Uterus (tissue), 4 donors: ENCODE measurements around the gene KRT8. TPM values are rescaled to one million over a fixed set of nuclear protein-coding genes. Genes with fewer than 3 reads are reported as not detected.

Experiments used
- DNase-seq, 2 donors: peaks; one replicate each; pipeline ENCODE4 v3.0.0-alpha.2; 2019 to 2020
- H3K27ac ChIP-seq, 2 donors: fragments of 200-600 bp; sonication (generic); 1 replicate in 1 of 2; 2 replicates in 1 of 2; pipeline ENCODE4 v1.5.1; 2016 to 2018
- H3K27me3 ChIP-seq, 2 donors: fragments of 200-600 bp; sonication (generic); one replicate each; pipeline ENCODE4 v1.5.1; 2018 to 2019; ENCODE audit warnings: control low read depth in 1 of 2
- H3K36me3 ChIP-seq, 2 donors: fragments of 200-600 bp; sonication (generic); one replicate each; pipeline ENCODE4 v1.5.1; 2019; ENCODE audit warnings: control low read depth in 1 of 2
- H3K4me1 ChIP-seq, 2 donors: fragments of 200-600 bp; sonication (generic); one replicate each; pipeline ENCODE4 v1.5.1; 2018 to 2019; ENCODE audit warnings: control low read depth in 1 of 2
- H3K4me3 ChIP-seq, 2 donors: fragments of 200-600 bp; sonication (generic); 1 replicate in 1 of 2; 2 replicates in 1 of 2; pipeline ENCODE4 v1.5.1; 2018 to 2019; ENCODE audit warnings: mild to moderate bottlenecking in 1 of 2
- H3K9me3 ChIP-seq, 2 donors: fragments of 200-600 bp; sonication (generic); one replicate each; pipeline ENCODE4 v1.5.1; 2019; ENCODE audit warnings: control low read depth in 1 of 2
- CTCF ChIP-seq, 4 experiments: fragments of 200-600 bp in 2 of 4; fragments of 450-650 bp in 2 of 4; sonication (generic) in 2 of 4; IDR thresholded peaks; one replicate each; pipeline ENCODE4 v1.5.1; 2016 to 2019; ENCODE audit warnings: antibody characterized with exemption in 4 of 4, mild to moderate bottlenecking in 2 of 4, moderate library complexity in 1 of 4
- POLR2A ChIP-seq, 2 donors: fragments of 450-650 bp; IDR thresholded peaks; one replicate each; pipeline ENCODE4 v1.6.1; 2016; ENCODE audit warnings: antibody characterized with exemption in 2 of 2, mild to moderate bottlenecking in 1 of 2, moderate library complexity in 1 of 2
- intact Hi-C: fragments of 100-400 bp; cut with DNase I; formaldehyde crosslinking; loops from one replicate; pipeline ENCODE4 v1.15.1; 2023; ENCODE audit warnings: low total_unique reads
- total RNA-seq, 4 donors: library from RNA; depleted of rRNA in 3 of 4; stranded (reverse); fragments of >200 nt in 3 of 4; gene quantifications; one replicate each; pipeline versions ENCODE4 v1.1.0 to v1.2.4, GENCODE V29; 2014 to 2023
- donor health status: DM: yes; HTN: yes; CAD: no.

Gene KRT8
- total RNA-seq, 4 donors from 2014 or later, result 9.1 to 46.2 (median 36.5) TPM

- no peak overlapping the region for H3K27ac ChIP-seq
- DNase-seq, result no peak
- TF ChIP-seq POLR2A (IDR thresholded peaks at IDR 0.05), result no peak
- no peak for TF ChIP-seq CTCF (IDR thresholded peaks at IDR 0.05)
- H3K36me3 ChIP-seq, result no peaks in the 10 kb centered on the region
- no peaks in the 10 kb centered on the region for H3K4me1 ChIP-seq
- intact Hi-C loops, result no loop called here
- no peaks in the 10 kb centered on the region for H3K9me3 ChIP-seq
- H3K27me3 ChIP-seq, result no peaks in the 10 kb centered on the region
- no peak overlapping the region for H3K4me3 ChIP-seq
Observed at GRCh38 chr12:52946334-52946733, 41.5 kb upstream of the KRT8 start.

- DNase-seq, result no peak
- Histone ChIP-seq H3K27me3 (no peaks in the 10 kb centered on the region), H3K36me3 (no peaks in the 10 kb centered on the region), H3K4me1 (no peaks in the 10 kb centered on the region), H3K4me3 (no peak overlapping the region), H3K9me3 (no peaks in the 10 kb centered on the region), H3K27ac (no peak overlapping the region)
- intact Hi-C loops, result no loop called here
- TF ChIP-seq POLR2A (IDR thresholded peaks at IDR 0.05) (no peak), CTCF (IDR thresholded peaks at IDR 0.05) (no peak)
Observed at GRCh38 chr12:52945389-52946232, 40.7 kb upstream of the KRT8 start.

- intact Hi-C loops, result no loop called here
- no peak for TF ChIP-seq POLR2A (IDR thresholded peaks at IDR 0.05)
- Histone ChIP-seq H3K27me3 (no peaks in the 10 kb centered on the region), H3K36me3 (no peaks in the 10 kb centered on the region), H3K27ac (no peak overlapping the region), H3K4me1 (no peaks in the 10 kb centered on the region), H3K9me3 (no peaks in the 10 kb centered on the region), H3K4me3 (no peak overlapping the region)
- no peak for DNase-seq
Observed at GRCh38 chr12:52944683-52945388, 40.0 kb upstream of the KRT8 start.

- Histone ChIP-seq H3K9me3 (no peaks in the 10 kb centered on the region), H3K27ac (no peak overlapping the region), H3K4me1 (no peaks in the 10 kb centered on the region), H3K36me3 (no peaks in the 10 kb centered on the region), H3K27me3 (no peaks in the 10 kb centered on the region), H3K4me3 (no peak overlapping the region)
- no peak for DNase-seq
- intact Hi-C loops, result no loop called here
- TF ChIP-seq CTCF (IDR thresholded peaks at IDR 0.05) (no peak), POLR2A (IDR thresholded peaks at IDR 0.05) (no peak)
Observed at GRCh38 chr12:52942901-52943181, 38.0 kb upstream of the KRT8 start.

GRCh38 chr12:52942066-52942900 is 37.4 kb upstream of the KRT8 start:
- no peaks in the 10 kb centered on the region for H3K27me3 ChIP-seq
- DNase-seq, result no peak
- H3K4me3 ChIP-seq, result no peak overlapping the region
- H3K9me3 ChIP-seq, result no peaks in the 10 kb centered on the region
- no peak overlapping the region for H3K27ac ChIP-seq
- intact Hi-C loops, result no loop called here
- H3K4me1 ChIP-seq, result no peaks in the 10 kb centered on the region
- TF ChIP-seq CTCF (IDR thresholded peaks at IDR 0.05) (no peak), POLR2A (IDR thresholded peaks at IDR 0.05) (no peak)
- no peaks in the 10 kb centered on the region for H3K36me3 ChIP-seq
